DND-41 (cell line): Measurements from ENCODE around the gene PIM2.

ENCODE experiments used
- ATAC-seq: fragments of 200-7000 bp; cut with Tn5 transposase; 3 replicates; pipeline ENCODE4 v1.9.1; 2021; ENCODE audit warnings: low read depth; ENCODE audit not compliant: insufficient read depth
- DNase-seq: peaks from one replicate; pipeline ENCODE4 v3.0.0-alpha.2; 2020
- H2AFZ ChIP-seq: 2 replicates; pipeline ENCODE4 v1.6.0; 2012; ENCODE audit warnings: low read depth, low read length
- H3K27ac ChIP-seq: 2 replicates; pipeline ENCODE4 v1.5.1; 2012; ENCODE audit warnings: low read length, inconsistent platforms
- H3K27me3 ChIP-seq: fragments of 200-600 bp; sonication (generic); 2 replicates; pipeline ENCODE4 v1.6.0; 2012; ENCODE audit warnings: low read length, mild to moderate bottlenecking, inconsistent platforms; ENCODE audit not compliant: insufficient read depth, poor library complexity
- H3K36me3 ChIP-seq: 2 replicates; pipeline ENCODE4 v1.5.1; 2012; ENCODE audit warnings: low read length, inconsistent platforms; ENCODE audit not compliant: insufficient read depth
- H3K4me1 ChIP-seq: 2 replicates; pipeline ENCODE4 v1.5.1; 2012; ENCODE audit warnings: mild to moderate bottlenecking, low read length; ENCODE audit not compliant: insufficient read depth
- H3K4me2 ChIP-seq: 2 replicates; pipeline ENCODE4 v1.6.0; 2012; ENCODE audit warnings: mild to moderate bottlenecking, moderate library complexity, low read length, inconsistent platforms; ENCODE audit not compliant: insufficient read depth
- H3K4me3 ChIP-seq, 2 experiments: fragments of 200-600 bp in 1 of 2; shearing (Covaris generic) in 1 of 2; 2 replicates each; pipeline ENCODE4 v1.5.1; 2012 to 2016; ENCODE audit warnings: inconsistent platforms in 2 of 2, low read length in 2 of 2, mild to moderate bottlenecking in 2 of 2, low read depth in 1 of 2, moderate library complexity in 1 of 2
- H3K79me2 ChIP-seq: 2 replicates; pipeline ENCODE4 v1.6.0; 2012; ENCODE audit warnings: low read length, inconsistent platforms; ENCODE audit not compliant: insufficient read depth
- H3K9ac ChIP-seq: 2 replicates; pipeline ENCODE4 v1.6.0; 2012; ENCODE audit warnings: low read depth, mild to moderate bottlenecking, inconsistent platforms, low read length, moderate library complexity
- H3K9me3 ChIP-seq: 2 replicates; pipeline ENCODE4 v1.5.1; 2012; ENCODE audit warnings: low read length, moderate library complexity, mild to moderate bottlenecking, inconsistent platforms; ENCODE audit not compliant: insufficient read depth, severe bottlenecking
- H4K20me1 ChIP-seq: 2 replicates; pipeline ENCODE4 v1.6.0; 2012; ENCODE audit warnings: low read length; ENCODE audit not compliant: insufficient read depth
- EZH2 ChIP-seq: IDR thresholded peaks from 3 replicates; pipeline ENCODE4 v1.6.1; 2012; ENCODE audit warnings: borderline replicate concordance, low read depth, mild to moderate bottlenecking, moderate library complexity, low read length, inconsistent platforms; ENCODE audit not compliant: severe bottlenecking
- TF ChIP-seq, protein P1 (sequence below): IDR thresholded peaks from 2 replicates; pipeline ENCODE4 v1.5.1; 2012; ENCODE audit warnings: borderline replicate concordance, low read length, moderate library complexity, mild to moderate bottlenecking; ENCODE audit not compliant: poor library complexity, severe bottlenecking; ENCODE audit errors: extremely low read depth

Gene PIM2

DNA sequence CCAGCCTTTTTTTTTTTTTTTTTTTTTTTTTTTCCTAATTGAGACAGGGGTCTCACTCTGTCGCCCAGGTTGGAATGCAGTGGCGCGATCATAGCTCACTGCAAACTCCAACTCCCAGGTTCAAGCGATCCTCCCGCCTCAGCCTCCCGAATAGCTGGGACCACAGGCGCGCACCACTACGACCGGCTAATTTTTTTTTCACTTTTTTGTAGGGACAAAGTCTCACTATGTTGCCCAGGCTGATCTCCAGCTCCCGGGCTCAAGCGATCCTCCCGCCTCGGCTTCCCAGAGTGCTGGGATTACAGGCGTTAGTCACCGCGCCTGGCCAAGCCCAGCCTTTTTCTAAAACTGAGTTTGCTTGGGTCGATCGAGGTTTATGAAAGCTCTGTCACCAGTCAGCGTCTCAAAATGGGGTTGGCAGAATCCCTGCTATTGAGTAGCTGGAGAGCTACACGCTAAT, 39.8 kb upstream of the PIM2 start:
- Histone ChIP-seq H3K27me3 (no peaks in the 10 kb centered on the region), H4K20me1 (peaks cover 25% of the 10 kb centered on the region), H2AFZ (peak overlapping the region; percentile 72; the same call in 1 of the 2 replicates), H3K4me1 (peaks cover 41% of the 10 kb centered on the region), H3K9me3 (no peaks in the 10 kb centered on the region), H3K4me2 (peak overlapping the region; percentile 73), H3K36me3 (peaks cover 23% of the 10 kb centered on the region), H3K27ac (peak overlapping the region; percentile 80), H3K79me2 (peaks cover 36% of the 10 kb centered on the region), H3K4me3 (peak overlapping the region; percentile 37 to 80; a peak in 3 of 4 replicates), H3K9ac (peak overlapping the region; percentile 80)
- TF ChIP-seq, protein P1, sequence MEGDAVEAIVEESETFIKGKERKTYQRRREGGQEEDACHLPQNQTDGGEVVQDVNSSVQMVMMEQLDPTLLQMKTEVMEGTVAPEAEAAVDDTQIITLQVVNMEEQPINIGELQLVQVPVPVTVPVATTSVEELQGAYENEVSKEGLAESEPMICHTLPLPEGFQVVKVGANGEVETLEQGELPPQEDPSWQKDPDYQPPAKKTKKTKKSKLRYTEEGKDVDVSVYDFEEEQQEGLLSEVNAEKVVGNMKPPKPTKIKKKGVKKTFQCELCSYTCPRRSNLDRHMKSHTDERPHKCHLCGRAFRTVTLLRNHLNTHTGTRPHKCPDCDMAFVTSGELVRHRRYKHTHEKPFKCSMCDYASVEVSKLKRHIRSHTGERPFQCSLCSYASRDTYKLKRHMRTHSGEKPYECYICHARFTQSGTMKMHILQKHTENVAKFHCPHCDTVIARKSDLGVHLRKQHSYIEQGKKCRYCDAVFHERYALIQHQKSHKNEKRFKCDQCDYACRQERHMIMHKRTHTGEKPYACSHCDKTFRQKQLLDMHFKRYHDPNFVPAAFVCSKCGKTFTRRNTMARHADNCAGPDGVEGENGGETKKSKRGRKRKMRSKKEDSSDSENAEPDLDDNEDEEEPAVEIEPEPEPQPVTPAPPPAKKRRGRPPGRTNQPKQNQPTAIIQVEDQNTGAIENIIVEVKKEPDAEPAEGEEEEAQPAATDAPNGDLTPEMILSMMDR, result no peak
- TF ChIP-seq EZH2, result no peak
- no peak for DNase-seq
- ATAC-seq, result no peak

DNA sequence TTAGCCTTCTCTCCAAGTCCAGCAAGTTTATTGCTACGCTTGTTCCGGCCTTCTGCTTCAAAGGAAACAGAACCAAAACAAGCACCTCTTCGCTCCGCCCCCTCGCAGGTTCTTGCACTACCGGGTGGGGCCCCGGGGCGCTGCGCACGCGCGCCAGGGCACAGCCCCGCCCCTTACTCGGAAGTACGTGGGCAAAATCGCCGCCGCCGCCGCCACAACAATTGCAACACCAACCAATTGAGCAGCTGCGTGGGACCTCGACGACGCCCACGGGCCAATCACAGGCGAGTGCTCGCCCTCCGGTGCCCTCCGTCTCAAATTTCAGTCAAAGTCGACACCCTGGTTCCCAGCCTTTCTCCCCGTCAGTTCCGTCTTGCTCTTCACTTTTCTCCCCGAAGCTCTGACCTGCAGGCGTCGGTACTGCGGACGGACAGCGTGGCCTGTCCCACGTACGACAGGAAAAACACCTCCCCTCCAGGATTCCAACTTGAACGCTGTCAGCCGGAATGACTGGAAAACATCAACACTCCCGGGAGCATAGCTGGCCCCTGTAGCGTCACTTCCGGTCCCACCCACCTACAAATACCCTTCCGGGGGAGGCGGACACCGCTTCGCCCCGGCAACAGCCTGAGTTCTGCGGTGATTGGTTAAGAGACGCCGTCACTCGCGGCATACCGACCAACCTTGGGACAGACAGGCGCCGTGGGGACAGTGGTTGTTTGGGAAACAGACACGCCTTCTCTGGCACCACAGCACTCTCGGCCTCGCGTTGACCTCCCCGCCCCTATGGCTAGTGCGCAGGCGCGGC, 39.2 kb upstream of the PIM2 start:
- peaks cover 26% of the 10 kb centered on the region for H4K20me1 ChIP-seq
- peak overlapping the region; percentile 96 for H3K27ac ChIP-seq
- H3K79me2 ChIP-seq, result peaks cover 42% of the 10 kb centered on the region
- ATAC-seq, result peak; percentile 88
- H3K4me2 ChIP-seq, result peak overlapping the region; percentile 93
- no peaks in the 10 kb centered on the region for H3K9me3 ChIP-seq
- H2AFZ ChIP-seq, result peak overlapping the region; percentile 97
- H3K9ac ChIP-seq, result peak overlapping the region; percentile 80
- peak overlapping the region; percentile 55 to 80; a peak in 3 of 4 replicates for H3K4me3 ChIP-seq
- H3K27me3 ChIP-seq, result no peaks in the 10 kb centered on the region
- H3K36me3 ChIP-seq, result peaks cover 23% of the 10 kb centered on the region
- peak; percentile 96 for DNase-seq
- TF ChIP-seq, protein P1, result no peak
- TF ChIP-seq EZH2, result no peak
- H3K4me1 ChIP-seq, result peaks cover 48% of the 10 kb centered on the region

DNA sequence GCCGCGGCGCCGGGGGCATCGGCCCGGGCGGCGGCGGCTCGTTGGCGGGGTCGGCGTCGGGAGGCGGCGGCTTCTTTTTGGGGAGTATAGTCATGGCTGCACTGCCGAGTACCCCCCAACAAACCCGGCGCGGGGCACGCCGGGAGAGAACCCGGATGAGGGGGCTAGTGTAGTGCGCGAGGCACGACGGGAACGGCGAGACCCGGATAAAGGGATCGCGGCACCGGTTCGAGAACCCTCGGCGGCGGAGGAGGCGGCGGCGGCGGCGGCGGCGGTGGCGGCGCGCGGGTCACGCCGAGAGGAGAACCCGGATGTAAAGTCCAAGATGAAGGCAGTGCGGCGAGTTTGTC, 38.6 kb upstream of the PIM2 start, which contains the start of gene OTUD5:
Gene OTUD5, minus strand, starts transcription at position 131 of the 350 bp plus-strand sequence. Its CDS starts 37 bp downstream, at position 94.
- H3K9ac ChIP-seq, result peak within 1 kb of the TSS; percentile 80
- peaks cover 23% of the 10 kb centered on the region for H3K36me3 ChIP-seq
- no peaks in the 10 kb centered on the region for H3K9me3 ChIP-seq
- peak within 1 kb of the TSS; percentile 96 for H3K27ac ChIP-seq
- ATAC-seq (peak; percentile 64), DNase-seq (peak; percentile 78)
- TF ChIP-seq EZH2, result no peak
- TF ChIP-seq, protein P1, result no peak
- H3K4me3 ChIP-seq, result peak within 1 kb of the TSS; percentile 55 to 80; a peak in 3 of 4 replicates
- H3K27me3 ChIP-seq, result no peaks in the 10 kb centered on the region
- peaks cover 52% of the 10 kb centered on the region for H3K4me1 ChIP-seq
- peak within 1 kb of the TSS; percentile 93 for H3K4me2 ChIP-seq
- H4K20me1 ChIP-seq, result peaks cover 26% of the 10 kb centered on the region
- H3K79me2 ChIP-seq, result peaks cover 48% of the 10 kb centered on the region
- H2AFZ ChIP-seq, result peak within 1 kb of the TSS; percentile 97
